Dermis blood vessel endothelial cell (primary cell): ENCODE data around the gene CADPS. TPM values are rescaled to one million over a fixed set of nuclear protein-coding genes. Genes with fewer than 3 reads are reported as not detected.

Experiments used
- DNase-seq: peaks from one replicate; pipeline ENCODE4 v3.0.0; 2010
- total RNA-seq: library from RNA; depleted of rRNA; stranded (reverse); fragments of >200 nt; gene quantifications from 2 replicates; pipeline ENCODE4 v1.2.3, GENCODE V29; 2014

Gene CADPS
- total RNA-seq, 1 donor from 2014 or later = not detected

GRCh38 chr3:62678841-62679240 lies 196.4 kb downstream of the CADPS start:
- no peak for DNase-seq

GRCh38 chr3:62677926-62678325 lies 197.3 kb downstream of the CADPS start:
- DNase-seq = no peak

- DNase-seq = no peak
These were observed 198.4 kb downstream of the CADPS start for GRCh38 chr3:62676689-62677271.

GRCh38 chr3:62675492-62675891 lies 199.7 kb downstream of the CADPS start:
- DNase-seq = no peak

GRCh38 chr3:62672988-62673313 lies 202.3 kb downstream of the CADPS start:
- no peak for DNase-seq

GRCh38 chr3:62672270-62672987 lies 202.8 kb downstream of the CADPS start:
- no peak for DNase-seq

- no peak for DNase-seq
These were observed 204.9 kb downstream of the CADPS start for GRCh38 chr3:62670351-62670750.

- DNase-seq = no peak
These were observed 206.1 kb downstream of the CADPS start for GRCh38 chr3:62669161-62669560.

GRCh38 chr3:62667714-62668113 lies 207.5 kb downstream of the CADPS start:
- no peak for DNase-seq

GRCh38 chr3:62665627-62666437 lies 209.4 kb downstream of the CADPS start:
- peak; percentile 59 for DNase-seq

- DNase-seq = no peak
These were observed 212.5 kb downstream of the CADPS start for GRCh38 chr3:62662677-62663076.

- no peak for DNase-seq
These were observed 215.6 kb downstream of the CADPS start for GRCh38 chr3:62659660-62660059.

GRCh38 chr3:62655691-62656063 lies 219.5 kb downstream of the CADPS start:
- DNase-seq = no peak

GRCh38 chr3:62655056-62655690 lies 220.0 kb downstream of the CADPS start:
- no peak for DNase-seq

GRCh38 chr3:62653796-62654195 lies 221.4 kb downstream of the CADPS start:
- no peak for DNase-seq

- DNase-seq = no peak
These were observed 227.5 kb downstream of the CADPS start for GRCh38 chr3:62647711-62648110.

GRCh38 chr3:62644493-62644892 lies 230.7 kb downstream of the CADPS start:
- DNase-seq = no peak

- DNase-seq = no peak
These were observed 236.9 kb downstream of the CADPS start for GRCh38 chr3:62638316-62638715.

GRCh38 chr3:62636235-62636826 lies 238.9 kb downstream of the CADPS start:
- no peak for DNase-seq

- DNase-seq = no peak
These were observed 242.5 kb downstream of the CADPS start for GRCh38 chr3:62632510-62633294.

- DNase-seq = no peak
These were observed 243.7 kb downstream of the CADPS start for GRCh38 chr3:62631488-62631887.

- DNase-seq = no peak
These were observed 244.6 kb downstream of the CADPS start for GRCh38 chr3:62630664-62631063.
